ENCODE results near the gene RTTN. TPM values are rescaled to one million over a fixed set of nuclear protein-coding genes. Genes with fewer than 3 reads are reported as not detected.

The RTTN gene
- total and polyA plus RNA-seq, 2 of the 13 experiments (the other 11 are each of a cell fraction or from before 2014, with no cell fraction given): 5.4 to 18.7 TPM

DNA sequence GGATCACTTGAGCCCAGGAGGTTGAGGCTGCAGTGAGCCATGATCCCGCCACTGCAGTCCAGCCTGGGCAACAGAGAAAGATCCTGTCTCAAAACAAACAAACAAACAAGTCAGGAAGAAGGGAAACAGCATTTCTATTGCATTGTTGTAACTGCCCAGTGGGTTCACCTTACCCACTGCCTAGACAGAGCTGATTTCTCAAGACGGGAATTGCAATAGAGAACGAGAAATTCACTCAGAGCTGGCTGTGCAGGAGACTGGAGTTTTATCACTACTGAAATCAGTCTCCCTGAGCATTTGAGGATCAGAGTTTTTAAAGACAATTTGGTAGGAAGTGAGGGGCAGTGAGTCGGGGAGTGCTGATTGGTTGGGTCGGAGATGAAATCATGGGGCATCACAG lies 24.2 kb upstream of the RTTN start (continued):
- TF ChIP-seq, protein P1, sequence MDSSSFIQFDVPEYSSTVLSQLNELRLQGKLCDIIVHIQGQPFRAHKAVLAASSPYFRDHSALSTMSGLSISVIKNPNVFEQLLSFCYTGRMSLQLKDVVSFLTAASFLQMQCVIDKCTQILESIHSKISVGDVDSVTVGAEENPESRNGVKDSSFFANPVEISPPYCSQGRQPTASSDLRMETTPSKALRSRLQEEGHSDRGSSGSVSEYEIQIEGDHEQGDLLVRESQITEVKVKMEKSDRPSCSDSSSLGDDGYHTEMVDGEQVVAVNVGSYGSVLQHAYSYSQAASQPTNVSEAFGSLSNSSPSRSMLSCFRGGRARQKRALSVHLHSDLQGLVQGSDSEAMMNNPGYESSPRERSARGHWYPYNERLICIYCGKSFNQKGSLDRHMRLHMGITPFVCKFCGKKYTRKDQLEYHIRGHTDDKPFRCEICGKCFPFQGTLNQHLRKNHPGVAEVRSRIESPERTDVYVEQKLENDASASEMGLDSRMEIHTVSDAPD (CRISPR knock-in tag; IDR thresholded peaks at IDR 0.05): no peak
- TF ChIP-seq NFE2 (CRISPR knock-in tag; IDR thresholded peaks at IDR 0.05) (no peak), SP5 (CRISPR knock-in tag; IDR thresholded peaks at IDR 0.05; ENCODE audit: borderline replicate concordance, low read depth) (no peak)
- TF ChIP-seq, protein P2, sequence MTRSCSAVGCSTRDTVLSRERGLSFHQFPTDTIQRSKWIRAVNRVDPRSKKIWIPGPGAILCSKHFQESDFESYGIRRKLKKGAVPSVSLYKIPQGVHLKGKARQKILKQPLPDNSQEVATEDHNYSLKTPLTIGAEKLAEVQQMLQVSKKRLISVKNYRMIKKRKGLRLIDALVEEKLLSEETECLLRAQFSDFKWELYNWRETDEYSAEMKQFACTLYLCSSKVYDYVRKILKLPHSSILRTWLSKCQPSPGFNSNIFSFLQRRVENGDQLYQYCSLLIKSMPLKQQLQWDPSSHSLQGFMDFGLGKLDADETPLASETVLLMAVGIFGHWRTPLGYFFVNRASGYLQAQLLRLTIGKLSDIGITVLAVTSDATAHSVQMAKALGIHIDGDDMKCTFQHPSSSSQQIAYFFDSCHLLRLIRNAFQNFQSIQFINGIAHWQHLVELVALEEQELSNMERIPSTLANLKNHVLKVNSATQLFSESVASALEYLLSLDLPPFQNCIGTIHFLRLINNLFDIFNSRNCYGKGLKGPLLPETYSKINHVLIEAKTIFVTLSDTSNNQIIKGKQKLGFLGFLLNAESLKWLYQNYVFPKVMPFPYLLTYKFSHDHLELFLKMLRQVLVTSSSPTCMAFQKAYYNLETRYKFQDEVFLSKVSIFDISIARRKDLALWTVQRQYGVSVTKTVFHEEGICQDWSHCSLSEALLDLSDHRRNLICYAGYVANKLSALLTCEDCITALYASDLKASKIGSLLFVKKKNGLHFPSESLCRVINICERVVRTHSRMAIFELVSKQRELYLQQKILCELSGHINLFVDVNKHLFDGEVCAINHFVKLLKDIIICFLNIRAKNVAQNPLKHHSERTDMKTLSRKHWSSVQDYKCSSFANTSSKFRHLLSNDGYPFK (CRISPR knock-in tag; IDR thresholded peaks at IDR 0.05; ENCODE audit: borderline replicate concordance): no peak

DNA sequence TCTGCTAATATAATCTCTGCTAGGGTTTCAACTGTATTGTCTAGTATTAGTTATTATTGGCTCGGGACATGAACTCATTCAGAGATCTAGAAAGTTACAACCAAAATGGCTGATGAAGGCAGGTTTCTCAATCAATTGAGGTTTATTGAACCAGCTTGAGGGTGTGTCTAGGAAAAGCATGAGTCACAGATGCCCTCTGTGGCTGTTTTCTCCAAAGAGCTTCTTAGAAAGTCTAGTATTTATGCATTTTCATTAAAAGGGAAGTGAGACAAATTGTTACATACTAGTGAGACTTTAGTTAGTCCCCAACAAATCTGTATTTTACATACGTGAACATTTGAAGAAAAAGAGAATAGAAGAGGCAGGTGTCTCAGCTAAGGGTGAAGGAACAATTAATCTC lies 23.0 kb upstream of the RTTN start:
- Histone ChIP-seq H3K79me2 (ENCODE audit: insufficient read depth, low read length) (no peaks in the 10 kb centered on the region), H3K4me1 (ENCODE audit: insufficient read depth, low read length) (peaks cover 6% of the 10 kb centered on the region; the same call in 1 of the 2 replicates), H2AFZ (ENCODE audit: low read length) (no peak overlapping the region), H3K36me3 (replicated peaks in 1 of 2; ENCODE audit: control insufficient read depth in 1 of 2, insufficient read depth in 2 of 2, low read length in 2 of 2) (no peaks in the 10 kb centered on the region), H3K27ac (ENCODE audit: extremely low read length, insufficient read depth, low read length) (no peak overlapping the region), H3K4me2 (ENCODE audit: low read depth, low read length) (no peak overlapping the region), H3K9ac (ENCODE audit: insufficient read depth, low read depth, low read length) (no peak overlapping the region), H3K9me3 (ENCODE audit: low read length) (peaks cover 24% of the 10 kb centered on the region), H4K20me1 (ENCODE audit: insufficient read depth, low read length) (no peaks in the 10 kb centered on the region), H3K27me3 (ENCODE audit: control insufficient read depth in 1 of 2, insufficient read depth in 2 of 2, low read length in 2 of 2) (peaks cover 0 to 23% of the 10 kb centered on the region in 2 experiments; a peak in 3 of 5 replicates), H3K4me3 (replicated peaks in 1 of 3; ENCODE audit: insufficient read depth in 1 of 3, low read depth in 2 of 3, low read length in 3 of 3) (no peak overlapping the region)
- ChIA-PET CTCF (ENCODE audit: low intra/inter-chr PET ratio, low total read pairs) (no interaction called here), POLR2A (no interaction called here)
- intact Hi-C loops (cut with micrococcal nuclease; ENCODE audit: unreplicated experiment) (no loop called here), in situ Hi-C loops (cut with HindIII; ENCODE audit: extremely low pct_ligation_motif_present, low pct_unique_long_range_greater_than_20kb) (no loop called here)
- no TSS peak for BruUV-seq (replicated peaks)
- TF ChIP-seq, protein P3, sequence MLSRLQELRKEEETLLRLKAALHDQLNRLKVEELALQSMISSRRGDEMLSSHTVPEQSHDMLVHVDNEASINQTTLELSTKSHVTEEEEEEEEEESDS (CRISPR knock-in tag; IDR thresholded peaks at IDR 0.05; ENCODE audit: borderline replicate concordance): no peak
- TF ChIP-seq SP5 (CRISPR knock-in tag; IDR thresholded peaks at IDR 0.05; ENCODE audit: borderline replicate concordance, low read depth) (no peak), POLR2AphosphoS2 (IDR thresholded peaks at IDR 0.05; ENCODE audit: low read depth, low read length) (no peak), FOXJ3 (CRISPR knock-in tag; IDR thresholded peaks at IDR 0.05; ENCODE audit: borderline replicate concordance) (no peak)
- DNase-seq (ENCODE audit: low spot score) (no peak), ATAC-seq (no peak), FAIRE-seq (no peak)
- WGBS (ENCODE audit: low lambda C conversion rate): 3% methylated on average over 2 of the region's 2 CpGs
